ENCODE results near the gene CTAGE8.
"Not testable (repeated sequence)": the region's sequence is repeated elsewhere in the genome, so short reads cannot be mapped to it uniquely, and the experiment has no call there.

The CTAGE8 gene

DNA sequence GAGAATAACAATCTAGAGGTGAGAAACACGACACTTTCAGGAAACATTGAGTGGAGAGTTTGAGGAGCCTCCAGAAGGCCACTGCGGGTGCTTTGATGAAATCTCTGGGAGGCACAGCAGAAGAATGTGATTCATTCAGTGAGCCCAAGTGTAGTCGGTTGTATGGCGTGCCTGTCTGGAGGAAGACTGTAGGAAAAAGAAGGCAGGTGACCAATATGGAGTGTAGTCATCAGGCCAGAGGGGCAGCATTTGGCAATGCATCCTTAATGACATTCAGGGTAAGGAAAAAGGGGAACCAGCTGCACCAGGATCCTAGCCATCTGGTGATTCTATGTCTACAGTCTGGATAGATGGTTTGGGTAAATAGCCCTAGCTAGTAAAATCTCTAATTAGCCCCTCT, 16.8 kb downstream of the CTAGE8 start:
- not testable (repeated sequence) for DNase-seq

GRCh38 chr7:144247674-144248330, 21.3 kb downstream of the CTAGE8 start:
- DNase-seq, result not testable (repeated sequence)

DNA sequence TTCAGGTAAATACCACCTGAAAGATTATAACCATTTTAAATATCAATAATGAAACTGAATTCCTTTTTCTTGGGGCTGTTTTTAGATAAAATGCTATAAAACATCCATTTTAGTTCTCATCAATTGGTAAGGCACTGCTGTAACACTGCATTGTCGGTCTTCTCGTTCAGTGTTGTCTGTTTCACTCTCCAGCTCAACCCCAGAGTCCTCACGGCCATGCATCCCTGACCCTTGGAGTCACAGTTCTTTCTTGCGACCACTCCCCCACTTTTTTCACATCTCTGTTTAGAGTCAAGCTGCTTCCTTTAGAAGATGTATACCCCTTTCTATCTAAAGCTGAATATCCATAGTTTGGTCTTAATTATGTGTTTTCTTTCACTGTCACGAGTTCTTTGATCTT, 22.1 kb downstream of the CTAGE8 start:
- not testable (repeated sequence) for DNase-seq

DNA sequence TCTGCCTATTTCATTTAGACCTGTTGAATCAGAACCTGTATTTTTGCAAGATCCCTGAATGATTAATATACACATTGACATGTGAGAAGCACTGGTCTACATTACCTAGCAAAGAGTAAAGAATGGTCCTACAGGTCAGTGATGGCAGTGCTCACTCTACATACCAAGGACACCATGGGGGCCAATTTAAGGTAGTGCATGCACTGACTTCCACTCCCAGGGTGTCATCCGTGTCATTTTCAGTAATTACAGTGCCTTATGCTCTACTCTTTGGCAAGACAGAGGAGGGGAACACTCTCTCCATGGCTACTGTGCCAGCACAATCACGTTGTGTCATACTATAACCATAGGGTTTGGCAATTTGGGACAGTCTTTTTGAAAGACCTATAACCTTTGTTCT, 23.7 kb downstream of the CTAGE8 start:
- DNase-seq, result not testable (repeated sequence)

GRCh38 chr7:144239365-144239764, 29.7 kb downstream of the CTAGE8 start, which contains the start of gene OR2A42:
Gene OR2A42 (minus strand): TSS chr7:144239605. CDS start chr7:144232843, 6,762 bp downstream.
- not testable (repeated sequence) for DNase-seq

DNA sequence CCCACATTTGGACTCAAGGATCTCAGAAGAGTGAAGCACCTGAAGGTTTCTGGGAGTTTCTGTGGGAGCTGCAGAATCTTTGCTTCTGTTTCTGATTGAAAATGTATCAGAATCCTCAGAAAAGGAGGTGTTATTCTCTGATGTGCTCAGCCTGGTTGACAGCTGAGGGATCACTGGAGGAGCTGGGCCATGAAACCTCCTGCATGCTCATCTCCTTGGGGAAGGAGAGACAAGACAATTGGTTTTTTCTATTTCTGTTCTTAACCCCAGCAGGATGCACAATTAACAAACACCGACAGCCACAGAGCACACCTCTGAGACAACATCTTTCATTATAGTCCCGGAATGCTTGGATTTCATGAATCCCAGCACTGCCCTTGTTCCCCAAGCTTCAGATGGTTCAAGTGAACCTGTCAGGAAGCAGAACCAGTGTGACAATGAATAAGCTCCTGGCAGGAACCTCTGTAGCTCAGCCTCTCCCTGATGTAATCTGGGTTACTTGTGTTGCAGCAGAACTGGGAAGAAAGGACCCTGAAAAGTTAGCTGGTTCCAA, 30.5 kb downstream of the CTAGE8 start:
- DNase-seq, result not testable (repeated sequence)

DNA sequence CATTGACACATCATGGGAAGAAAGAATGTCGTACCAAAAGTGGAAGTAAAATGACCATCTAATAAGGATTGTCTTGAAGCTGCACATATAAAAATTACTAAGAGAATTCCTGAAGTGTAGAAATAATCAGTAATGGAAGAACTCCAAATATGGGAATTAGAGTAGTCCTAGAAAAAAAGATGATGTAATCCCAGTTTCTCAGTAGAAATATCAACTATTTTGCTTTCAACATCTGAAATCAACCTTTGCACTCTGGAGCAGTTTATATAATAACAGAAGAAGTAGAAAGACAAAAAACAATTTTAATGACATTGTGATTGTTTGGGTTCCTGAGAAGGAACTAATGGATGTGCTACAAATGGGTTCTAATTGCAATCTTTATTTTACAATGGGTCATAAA, 36.0 kb downstream of the CTAGE8 start:
- not testable (repeated sequence) for DNase-seq

GRCh38 chr7:144231027-144231426, 38.1 kb downstream of the CTAGE8 start:
- not testable (repeated sequence) for DNase-seq

DNA sequence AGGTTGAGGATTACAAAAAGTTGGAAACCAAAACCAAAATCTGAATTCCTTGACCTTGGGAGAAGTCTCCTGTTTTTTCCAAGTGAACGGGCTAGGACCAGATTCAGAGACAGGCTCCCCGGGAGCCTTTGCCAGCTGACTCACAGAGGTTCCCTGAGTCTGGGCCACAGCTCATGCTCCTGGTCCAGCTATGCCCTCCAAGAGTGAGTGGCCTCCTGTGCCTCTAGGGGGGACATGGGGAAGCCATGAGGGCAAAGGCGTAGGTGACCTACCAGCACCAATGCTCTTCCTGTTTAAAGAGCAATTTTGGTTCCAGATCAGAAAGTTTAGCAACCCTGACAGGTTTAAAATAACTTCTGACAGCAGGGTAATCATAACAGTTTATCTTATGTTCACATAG, 40.3 kb downstream of the CTAGE8 start:
- DNase-seq, result not testable (repeated sequence)

GRCh38 chr7:144226866-144227265, 42.2 kb downstream of the CTAGE8 start:
- not testable (repeated sequence) for DNase-seq

DNA sequence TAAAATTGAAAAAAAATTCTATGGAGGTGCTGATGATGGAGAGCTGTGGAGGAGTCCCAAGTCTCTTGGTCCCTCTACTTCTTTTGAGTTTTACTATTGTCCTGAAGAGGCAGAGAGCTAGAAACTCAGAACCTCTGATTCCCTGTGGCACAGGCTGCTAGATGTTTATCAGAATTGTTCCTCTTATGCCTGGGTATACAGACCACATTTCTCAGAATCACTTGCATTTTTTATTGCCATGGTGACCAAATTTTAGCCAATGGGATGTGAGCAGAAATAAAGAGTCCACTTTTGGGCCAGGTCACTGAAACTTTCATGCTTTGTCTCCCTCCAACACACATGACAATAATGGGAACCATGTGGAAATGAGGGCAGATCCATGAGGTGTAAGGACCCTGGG, 45.4 kb downstream of the CTAGE8 start:
- DNase-seq, result not testable (repeated sequence)

DNA sequence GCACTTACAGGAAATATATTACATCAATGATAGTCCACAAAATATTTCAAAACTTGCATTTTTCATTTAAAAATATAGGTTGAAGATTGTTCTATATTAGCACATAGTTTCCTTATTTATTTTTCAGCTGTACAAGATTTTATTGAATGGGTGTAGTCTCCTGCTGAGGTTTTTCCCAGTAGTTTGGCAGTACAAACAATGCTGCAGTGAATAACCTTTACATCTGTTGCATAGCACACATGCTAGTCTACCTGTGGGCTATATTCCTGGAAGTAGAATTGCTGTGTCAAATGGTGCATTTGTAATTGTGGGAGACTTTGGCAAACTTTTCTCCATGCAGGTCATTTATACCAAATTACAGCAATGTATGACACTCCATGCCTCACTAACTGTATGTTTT, 48.6 kb downstream of the CTAGE8 start:
- not testable (repeated sequence) for DNase-seq

- not testable (repeated sequence) for DNase-seq
These were observed 49.9 kb downstream of the CTAGE8 start for GRCh38 chr7:144219149-144219548.

DNA sequence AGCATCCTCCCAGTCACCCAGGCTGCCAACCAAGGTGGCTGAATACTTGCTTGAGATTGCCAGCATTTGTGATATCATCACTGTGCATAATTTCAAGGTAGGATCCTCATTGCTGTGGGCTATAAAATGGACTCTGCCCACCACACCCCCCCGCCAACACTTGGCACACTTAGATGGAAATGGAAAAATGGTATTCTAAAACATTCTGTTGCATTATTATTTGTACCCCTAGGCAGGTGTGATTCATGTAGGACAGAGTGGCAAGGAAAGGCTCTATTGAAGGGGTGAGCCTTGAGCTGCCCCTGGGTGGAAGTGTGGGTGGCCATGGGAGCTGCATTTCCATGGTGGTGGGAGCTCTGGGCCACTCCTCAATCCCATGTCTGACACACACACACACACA, 50.5 kb downstream of the CTAGE8 start:
- not testable (repeated sequence) for DNase-seq

DNA sequence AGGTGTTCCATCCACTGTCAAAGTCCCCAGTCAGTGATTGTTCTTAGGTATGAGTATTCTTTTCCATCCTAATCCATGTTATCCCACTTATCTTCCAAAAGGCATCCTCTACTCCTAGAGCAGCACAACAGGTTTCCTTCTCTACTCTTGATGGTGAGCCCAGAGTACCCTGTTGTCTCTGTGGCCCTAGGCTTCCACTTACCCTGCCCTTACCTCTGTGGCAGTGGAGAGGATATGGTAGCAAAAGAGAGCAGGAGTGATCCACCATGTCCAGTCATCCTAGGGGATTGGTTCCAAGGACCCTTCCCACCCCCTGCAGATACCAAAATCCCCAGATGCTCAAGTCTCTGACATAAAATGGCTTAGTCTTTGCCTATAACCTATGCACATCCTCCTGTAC, 51.9 kb downstream of the CTAGE8 start:
- DNase-seq, result not testable (repeated sequence)
